ENCODE data around the gene SLC26A8.

DNA sequence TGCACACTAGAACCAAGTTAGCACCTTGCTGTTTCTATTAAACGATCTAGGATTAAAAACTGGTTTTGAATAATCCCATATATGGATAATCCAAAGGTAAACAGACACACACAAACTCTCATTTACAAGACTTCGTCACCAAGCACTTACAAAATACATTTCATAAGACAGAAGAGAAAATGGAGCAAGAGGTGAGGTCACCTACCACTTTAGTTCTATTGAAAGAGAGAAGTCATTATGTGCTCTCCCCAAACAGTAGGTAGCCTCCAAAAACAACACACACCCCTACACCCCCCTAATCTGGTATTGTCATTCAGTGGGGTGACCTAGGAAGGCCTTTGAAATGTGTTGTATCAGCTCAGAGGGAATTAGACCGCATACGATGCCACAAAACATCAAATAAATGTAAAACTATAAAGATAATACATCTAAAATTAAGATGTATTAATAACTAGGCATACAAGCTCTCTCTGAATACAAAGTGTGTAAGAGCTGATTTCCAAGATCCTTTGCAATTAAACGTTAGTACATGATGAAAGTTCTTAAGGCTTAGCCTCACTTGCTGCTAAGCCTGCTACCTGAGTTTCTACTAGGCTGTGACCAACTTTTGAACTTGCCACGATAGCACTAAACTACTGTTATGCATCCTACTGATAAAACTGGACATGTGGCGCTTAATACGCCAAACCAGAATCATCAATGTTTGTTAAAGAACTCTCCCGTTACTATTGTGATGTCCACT lies 105.2 kb downstream of the SLC26A8 start:
- TF ChIP-seq, protein P1, sequence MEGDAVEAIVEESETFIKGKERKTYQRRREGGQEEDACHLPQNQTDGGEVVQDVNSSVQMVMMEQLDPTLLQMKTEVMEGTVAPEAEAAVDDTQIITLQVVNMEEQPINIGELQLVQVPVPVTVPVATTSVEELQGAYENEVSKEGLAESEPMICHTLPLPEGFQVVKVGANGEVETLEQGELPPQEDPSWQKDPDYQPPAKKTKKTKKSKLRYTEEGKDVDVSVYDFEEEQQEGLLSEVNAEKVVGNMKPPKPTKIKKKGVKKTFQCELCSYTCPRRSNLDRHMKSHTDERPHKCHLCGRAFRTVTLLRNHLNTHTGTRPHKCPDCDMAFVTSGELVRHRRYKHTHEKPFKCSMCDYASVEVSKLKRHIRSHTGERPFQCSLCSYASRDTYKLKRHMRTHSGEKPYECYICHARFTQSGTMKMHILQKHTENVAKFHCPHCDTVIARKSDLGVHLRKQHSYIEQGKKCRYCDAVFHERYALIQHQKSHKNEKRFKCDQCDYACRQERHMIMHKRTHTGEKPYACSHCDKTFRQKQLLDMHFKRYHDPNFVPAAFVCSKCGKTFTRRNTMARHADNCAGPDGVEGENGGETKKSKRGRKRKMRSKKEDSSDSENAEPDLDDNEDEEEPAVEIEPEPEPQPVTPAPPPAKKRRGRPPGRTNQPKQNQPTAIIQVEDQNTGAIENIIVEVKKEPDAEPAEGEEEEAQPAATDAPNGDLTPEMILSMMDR (IDR thresholded peaks at IDR 0.05) = no peak
- no peak for TF ChIP-seq POLR2A (IDR thresholded peaks at IDR 0.05)
